PC-9 (cell line): Measurements from ENCODE around the gene PLXNA1.

Experiments
- EZH2 ChIP-seq: fragments of 200-600 bp; sonication (generic); IDR thresholded peaks from 2 replicates; pipeline ENCODE4 v1.8.0; 2017; ENCODE audit warnings: antibody characterized with exemption, low read depth
- TF ChIP-seq, protein P1 (sequence below): fragments of 200-600 bp; sonication (generic); conservative IDR thresholded peaks from 2 replicates; pipeline ENCODE4 v1.6.1; 2017; ENCODE audit warnings: mixed run types, antibody characterized with exemption, mild to moderate bottlenecking, moderate library complexity

DNA sequence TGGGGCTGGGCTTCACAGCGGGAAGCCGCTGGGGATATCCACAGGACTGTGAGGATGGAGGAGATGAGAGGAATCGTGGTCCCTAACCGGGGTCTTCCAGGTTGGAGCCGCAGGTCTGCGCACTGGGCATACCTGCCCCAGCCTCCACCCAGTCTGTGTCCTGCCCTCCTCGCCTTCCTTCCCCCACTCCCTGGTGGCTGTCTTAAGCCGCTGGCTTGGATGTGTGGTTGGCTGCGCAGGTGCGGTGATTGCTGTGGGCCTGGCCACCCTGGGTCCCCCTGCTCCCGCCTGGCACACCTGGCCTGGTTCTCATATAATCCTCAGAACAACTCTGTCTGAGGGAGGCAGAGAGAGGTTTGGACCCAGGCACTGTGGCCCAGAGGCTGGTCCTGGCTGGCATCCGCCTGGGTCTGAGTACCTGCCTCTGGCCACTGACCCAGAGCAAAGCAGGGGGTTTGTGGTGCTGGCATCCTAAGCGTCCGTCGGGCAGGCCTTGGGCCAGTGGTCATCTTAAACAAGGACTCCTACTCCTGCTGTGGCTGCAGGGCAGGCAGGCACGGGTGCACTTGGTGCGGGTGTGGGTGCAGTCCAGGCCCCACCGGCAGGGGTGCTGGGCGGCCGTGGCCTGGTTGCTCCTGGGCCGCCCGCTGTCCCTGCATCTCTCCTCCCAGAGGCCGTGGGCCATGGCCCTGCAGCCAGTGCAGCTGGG is 18.7 kb downstream of the PLXNA1 start:
- no peak for TF ChIP-seq EZH2
- TF ChIP-seq, protein P1, sequence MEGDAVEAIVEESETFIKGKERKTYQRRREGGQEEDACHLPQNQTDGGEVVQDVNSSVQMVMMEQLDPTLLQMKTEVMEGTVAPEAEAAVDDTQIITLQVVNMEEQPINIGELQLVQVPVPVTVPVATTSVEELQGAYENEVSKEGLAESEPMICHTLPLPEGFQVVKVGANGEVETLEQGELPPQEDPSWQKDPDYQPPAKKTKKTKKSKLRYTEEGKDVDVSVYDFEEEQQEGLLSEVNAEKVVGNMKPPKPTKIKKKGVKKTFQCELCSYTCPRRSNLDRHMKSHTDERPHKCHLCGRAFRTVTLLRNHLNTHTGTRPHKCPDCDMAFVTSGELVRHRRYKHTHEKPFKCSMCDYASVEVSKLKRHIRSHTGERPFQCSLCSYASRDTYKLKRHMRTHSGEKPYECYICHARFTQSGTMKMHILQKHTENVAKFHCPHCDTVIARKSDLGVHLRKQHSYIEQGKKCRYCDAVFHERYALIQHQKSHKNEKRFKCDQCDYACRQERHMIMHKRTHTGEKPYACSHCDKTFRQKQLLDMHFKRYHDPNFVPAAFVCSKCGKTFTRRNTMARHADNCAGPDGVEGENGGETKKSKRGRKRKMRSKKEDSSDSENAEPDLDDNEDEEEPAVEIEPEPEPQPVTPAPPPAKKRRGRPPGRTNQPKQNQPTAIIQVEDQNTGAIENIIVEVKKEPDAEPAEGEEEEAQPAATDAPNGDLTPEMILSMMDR, result no peak
